ENCODE data around the gene CACNB3. TPM values are rescaled to one million over a fixed set of nuclear protein-coding genes. Genes with fewer than 3 reads are reported as not detected.

CACNB3 gene
- total and polyA plus RNA-seq, 8 donors = 26.4 to 42.5 (median 38.4) TPM

GRCh38 chr12:48818831-48819590 lies 715 bp downstream of the CACNB3 start:
- Histone ChIP-seq H3K27me3 (peaks cover 0 to 33% of the 10 kb centered on the region in 2 donors), H3K4me3 (peak overlapping the region; percentile 69 to 78), H3K9me3 (no peaks in the 10 kb centered on the region), H3K4me1 (peaks cover 20 to 34% of the 10 kb centered on the region in 2 donors), H3K27ac (no peak overlapping the region), H3K36me3 (no peaks in the 10 kb centered on the region)
- DNase-seq = peak in 1 of 4 donors; percentile 46
- intact Hi-C loops (cut with DNase I) = no loop called here
- TF ChIP-seq CTCF (IDR thresholded peaks at IDR 0.05) = no peak
- no peak for ATAC-seq

- Histone ChIP-seq H3K27ac (no peak overlapping the region), H3K36me3 (no peaks in the 10 kb centered on the region), H3K9me3 (no peaks in the 10 kb centered on the region), H3K27me3 (peaks cover 0 to 33% of the 10 kb centered on the region in 2 donors), H3K4me3 (no peak overlapping the region), H3K4me1 (peaks cover 20 to 28% of the 10 kb centered on the region in 2 donors)
- no peak for ATAC-seq
- no peak for DNase-seq
- intact Hi-C loops (cut with DNase I) = no loop called here
- TF ChIP-seq CTCF (IDR thresholded peaks at IDR 0.05) = no peak
Observed at GRCh38 chr12:48819986-48820725, 1.9 kb downstream of the CACNB3 start.

- Histone ChIP-seq H3K36me3 (peaks cover 0 to 13% of the 10 kb centered on the region in 2 donors), H3K9me3 (no peaks in the 10 kb centered on the region), H3K4me1 (peaks cover 10 to 19% of the 10 kb centered on the region in 2 donors), H3K27me3 (peaks cover 0 to 27% of the 10 kb centered on the region in 2 donors), H3K4me3 (no peak overlapping the region), H3K27ac (no peak overlapping the region)
- ATAC-seq (no peak), DNase-seq (no peak)
- TF ChIP-seq CTCF (IDR thresholded peaks at IDR 0.05) = no peak
- intact Hi-C loops (cut with DNase I) = no loop called here
Observed at GRCh38 chr12:48822139-48822538, 3.8 kb downstream of the CACNB3 start.

GRCh38 chr12:48822711-48823110 lies 4.4 kb downstream of the CACNB3 start:
- Histone ChIP-seq H3K27ac (no peak overlapping the region), H3K27me3 (peaks cover 0 to 21% of the 10 kb centered on the region in 2 donors), H3K4me3 (no peak overlapping the region), H3K36me3 (peaks cover 0 to 19% of the 10 kb centered on the region in 2 donors), H3K4me1 (peaks cover 8 to 14% of the 10 kb centered on the region in 2 donors), H3K9me3 (no peaks in the 10 kb centered on the region)
- DNase-seq = no peak
- ATAC-seq = no peak
- TF ChIP-seq CTCF (IDR thresholded peaks at IDR 0.05) = no peak
- intact Hi-C loops (cut with DNase I) = no loop called here

GRCh38 chr12:48823281-48823680 lies 5.0 kb downstream of the CACNB3 start:
- H3K4me3 ChIP-seq = no peak overlapping the region
- peaks cover 0 to 25% of the 10 kb centered on the region in 2 donors for H3K36me3 ChIP-seq
- no peak overlapping the region for H3K27ac ChIP-seq
- H3K27me3 ChIP-seq = peaks cover 0 to 16% of the 10 kb centered on the region in 2 donors
- no peak for DNase-seq
- intact Hi-C loops (cut with DNase I) = no loop called here
- TF ChIP-seq CTCF (IDR thresholded peaks at IDR 0.05) = no peak
- ATAC-seq = no peak
- H3K4me1 ChIP-seq = peaks cover 5 to 10% of the 10 kb centered on the region in 2 donors
- no peaks in the 10 kb centered on the region for H3K9me3 ChIP-seq

Measured in left lung (tissue), 10 donors.